ENCODE data around the gene LYRM1. TPM values are rescaled to one million over a fixed set of nuclear protein-coding genes. Genes with fewer than 3 reads are reported as not detected.

LYRM1 gene
- total and polyA plus RNA-seq, 4 donors, result 27.8 to 50.5 (median 31.1) TPM

DNA sequence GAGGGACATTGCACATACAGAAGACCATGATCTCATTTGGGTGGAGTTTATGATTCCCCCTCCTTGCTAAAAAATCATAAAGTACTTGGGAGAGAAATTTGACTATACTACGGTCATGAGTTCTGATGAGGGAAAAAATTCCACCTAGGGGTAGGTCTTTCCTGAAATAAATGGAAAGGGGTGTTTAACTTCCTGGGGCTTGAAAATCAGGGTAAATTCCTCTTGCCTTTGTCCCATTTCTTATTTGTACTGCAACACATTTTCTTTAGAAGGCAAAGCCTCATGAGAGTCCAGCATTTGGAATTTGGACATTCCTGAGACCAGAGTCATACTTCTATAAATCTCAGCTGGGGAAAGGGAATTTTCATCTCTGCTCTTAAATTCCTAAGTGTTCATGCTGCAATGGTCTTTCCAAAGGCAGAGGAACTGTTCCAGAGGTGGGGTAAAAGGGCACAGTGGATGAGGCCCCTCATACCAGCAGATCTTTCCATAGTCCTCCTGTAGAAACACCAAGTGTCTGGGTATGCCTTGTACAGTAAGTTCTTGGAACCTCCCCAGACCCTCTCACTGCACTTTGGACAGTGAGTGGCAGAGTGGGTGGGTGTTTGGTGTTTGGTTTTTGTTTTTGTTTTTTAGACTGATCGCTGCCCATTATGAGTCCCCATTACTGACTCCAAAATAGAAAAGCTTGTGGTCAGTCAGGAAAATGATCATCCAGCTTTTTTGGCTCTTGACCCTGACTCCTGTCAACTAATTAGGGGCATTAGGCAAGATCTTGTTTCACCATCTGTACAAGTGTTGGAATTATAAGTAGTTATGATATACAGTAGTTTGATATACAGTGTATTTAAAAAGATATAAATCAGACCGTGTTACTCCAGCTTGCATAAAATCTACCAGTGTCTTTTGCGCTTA lies 6.0 kb downstream of the LYRM1 start:
- Histone ChIP-seq H3K27me3 (ENCODE audit: control insufficient read depth in 3 of 3, insufficient read depth in 3 of 3, low read length in 2 of 3) (no peaks in the 10 kb centered on the region), H3K27ac (ENCODE audit: low read depth in 1 of 2, low read length in 1 of 2) (peak overlapping the region; percentile 82 to 83), H3K4me3 (no peak overlapping the region), H3K9ac (ENCODE audit: insufficient read depth in 1 of 2, low read length in 2 of 2) (peak overlapping the region in 1 of 2 donors; percentile 40), H3K36me3 (ENCODE audit: control insufficient read depth in 4 of 4, insufficient read depth in 4 of 4, low read length in 4 of 4) (no peaks in the 10 kb centered on the region), H3K4me1 (ENCODE audit: control insufficient read depth in 5 of 5, insufficient read depth in 5 of 5, low read length in 5 of 5) (peaks cover 5 to 50% (median 17%) of the 10 kb centered on the region in 5 donors), H3K9me3 (ENCODE audit: control insufficient read depth in 4 of 4, insufficient read depth in 3 of 4, low read length in 3 of 4) (no peaks in the 10 kb centered on the region)
- ATAC-seq (ENCODE audit: insufficient read depth, low FRiP score) (no peak), DNase-seq (peak in 2 of 3 donors; percentile 46 to 52)
- TF ChIP-seq, protein P1, sequence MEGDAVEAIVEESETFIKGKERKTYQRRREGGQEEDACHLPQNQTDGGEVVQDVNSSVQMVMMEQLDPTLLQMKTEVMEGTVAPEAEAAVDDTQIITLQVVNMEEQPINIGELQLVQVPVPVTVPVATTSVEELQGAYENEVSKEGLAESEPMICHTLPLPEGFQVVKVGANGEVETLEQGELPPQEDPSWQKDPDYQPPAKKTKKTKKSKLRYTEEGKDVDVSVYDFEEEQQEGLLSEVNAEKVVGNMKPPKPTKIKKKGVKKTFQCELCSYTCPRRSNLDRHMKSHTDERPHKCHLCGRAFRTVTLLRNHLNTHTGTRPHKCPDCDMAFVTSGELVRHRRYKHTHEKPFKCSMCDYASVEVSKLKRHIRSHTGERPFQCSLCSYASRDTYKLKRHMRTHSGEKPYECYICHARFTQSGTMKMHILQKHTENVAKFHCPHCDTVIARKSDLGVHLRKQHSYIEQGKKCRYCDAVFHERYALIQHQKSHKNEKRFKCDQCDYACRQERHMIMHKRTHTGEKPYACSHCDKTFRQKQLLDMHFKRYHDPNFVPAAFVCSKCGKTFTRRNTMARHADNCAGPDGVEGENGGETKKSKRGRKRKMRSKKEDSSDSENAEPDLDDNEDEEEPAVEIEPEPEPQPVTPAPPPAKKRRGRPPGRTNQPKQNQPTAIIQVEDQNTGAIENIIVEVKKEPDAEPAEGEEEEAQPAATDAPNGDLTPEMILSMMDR (IDR thresholded peaks at IDR 0.05; ENCODE audit: control extremely low read depth, extremely low read depth), result no peak
- WGBS, 2 donors, result 73 to 81% methylated on average over 4 of the region's 4 CpGs

GRCh38 chr16:20910781-20911321 lies 10.3 kb downstream of the LYRM1 start:
- Histone ChIP-seq H3K4me3 (no peak overlapping the region), H3K9ac (ENCODE audit: insufficient read depth in 1 of 2, low read length in 2 of 2) (no peak overlapping the region), H3K36me3 (ENCODE audit: control insufficient read depth in 4 of 4, insufficient read depth in 4 of 4, low read length in 4 of 4) (peaks cover 0 to 2% (median 0%) of the 10 kb centered on the region in 4 donors), H3K27me3 (ENCODE audit: control insufficient read depth in 3 of 3, insufficient read depth in 3 of 3, low read length in 2 of 3) (no peaks in the 10 kb centered on the region), H3K9me3 (ENCODE audit: control insufficient read depth in 4 of 4, insufficient read depth in 3 of 4, low read length in 3 of 4) (no peaks in the 10 kb centered on the region), H3K27ac (ENCODE audit: low read depth in 1 of 2, low read length in 1 of 2) (peak overlapping the region; percentile 83 to 86), H3K4me1 (ENCODE audit: control insufficient read depth in 5 of 5, insufficient read depth in 5 of 5, low read length in 5 of 5) (peaks cover 0 to 22% (median 5%) of the 10 kb centered on the region in 5 donors)
- TF ChIP-seq, protein P1 (IDR thresholded peaks at IDR 0.05; ENCODE audit: control extremely low read depth, extremely low read depth), result no peak
- peak in 2 of 3 donors; percentile 20 to 35 for DNase-seq
- 13 to 16% methylated on average over 2 of the region's 2 CpGs for WGBS, 2 donors
- peak; percentile 73 for ATAC-seq (ENCODE audit: insufficient read depth, low FRiP score)

GRCh38 chr16:20911361-20911760 lies 10.8 kb downstream of the LYRM1 start:
- no peaks in the 10 kb centered on the region for H3K9me3 ChIP-seq (ENCODE audit: control insufficient read depth in 4 of 4, insufficient read depth in 3 of 4, low read length in 3 of 4)

More at GRCh38 chr16:20911361-20911760, 10.8 kb downstream of the LYRM1 start:
- no peak for ATAC-seq (ENCODE audit: insufficient read depth, low FRiP score)
- DNase-seq, result no peak
- Histone ChIP-seq H3K4me3 (no peak overlapping the region), H3K36me3 (ENCODE audit: control insufficient read depth in 4 of 4, insufficient read depth in 4 of 4, low read length in 4 of 4) (peaks cover 0 to 2% (median 0%) of the 10 kb centered on the region in 4 donors), H3K4me1 (ENCODE audit: control insufficient read depth in 5 of 5, insufficient read depth in 5 of 5, low read length in 5 of 5) (peaks cover 0 to 17% (median 3%) of the 10 kb centered on the region in 5 donors), H3K27me3 (ENCODE audit: control insufficient read depth in 3 of 3, insufficient read depth in 3 of 3, low read length in 2 of 3) (no peaks in the 10 kb centered on the region), H3K9ac (ENCODE audit: insufficient read depth in 1 of 2, low read length in 2 of 2) (no peak overlapping the region), H3K27ac (ENCODE audit: low read depth in 1 of 2, low read length in 1 of 2) (peak overlapping the region; percentile 83 to 86)
- WGBS, 2 donors, result 30 to 49% methylated on average over 1 of the region's 1 CpG
- TF ChIP-seq, protein P1 (IDR thresholded peaks at IDR 0.05; ENCODE audit: control extremely low read depth, extremely low read depth), result no peak

All from lung (tissue), 12 donors.